ENCODE results near the gene NBPF1.
"Not testable (repeated sequence)": the region's sequence is repeated elsewhere in the genome, so short reads cannot be mapped to it uniquely, and the experiment has no call there.

- TF ChIP-seq EZH2phosphoT487, EZH2, CTCF (IDR thresholded peaks at IDR 0.05): not testable (repeated sequence)
Measured at GRCh38 chr1:16549545-16549944, 63.8 kb downstream of the NBPF1 start.

Measured in neural progenitor cell (in vitro differentiated cells).